NB4 (cell line): ENCODE results near the gene ITIH4.

Experiments used
- CTCF ChIP-seq: IDR thresholded peaks from one replicate; pipeline ENCODE4 v1.5.1; 2012; ENCODE audit warnings: low read depth, low read length
- POLR2A ChIP-seq: IDR thresholded peaks from 2 replicates; pipeline ENCODE4 v1.6.1; 2011; ENCODE audit warnings: mild to moderate bottlenecking; ENCODE audit not compliant: insufficient read length; ENCODE audit errors: extremely low read depth

GRCh38 chr3:52795298-52795900, 35.1 kb downstream of the ITIH4 start:
- TF ChIP-seq CTCF (no peak), POLR2A (no peak)
